GM04504 (cell line): ENCODE measurements around the gene PRKRIP1.
"Not testable (repeated sequence)": the region's sequence is repeated elsewhere in the genome, so short reads cannot be mapped to it uniquely, and the experiment has no call there.

Experiments
- DNase-seq: peaks from one replicate; pipeline ENCODE4 v3.0.0-alpha.2; 2012; ENCODE audit warnings: low read depth

The PRKRIP1 gene

DNA sequence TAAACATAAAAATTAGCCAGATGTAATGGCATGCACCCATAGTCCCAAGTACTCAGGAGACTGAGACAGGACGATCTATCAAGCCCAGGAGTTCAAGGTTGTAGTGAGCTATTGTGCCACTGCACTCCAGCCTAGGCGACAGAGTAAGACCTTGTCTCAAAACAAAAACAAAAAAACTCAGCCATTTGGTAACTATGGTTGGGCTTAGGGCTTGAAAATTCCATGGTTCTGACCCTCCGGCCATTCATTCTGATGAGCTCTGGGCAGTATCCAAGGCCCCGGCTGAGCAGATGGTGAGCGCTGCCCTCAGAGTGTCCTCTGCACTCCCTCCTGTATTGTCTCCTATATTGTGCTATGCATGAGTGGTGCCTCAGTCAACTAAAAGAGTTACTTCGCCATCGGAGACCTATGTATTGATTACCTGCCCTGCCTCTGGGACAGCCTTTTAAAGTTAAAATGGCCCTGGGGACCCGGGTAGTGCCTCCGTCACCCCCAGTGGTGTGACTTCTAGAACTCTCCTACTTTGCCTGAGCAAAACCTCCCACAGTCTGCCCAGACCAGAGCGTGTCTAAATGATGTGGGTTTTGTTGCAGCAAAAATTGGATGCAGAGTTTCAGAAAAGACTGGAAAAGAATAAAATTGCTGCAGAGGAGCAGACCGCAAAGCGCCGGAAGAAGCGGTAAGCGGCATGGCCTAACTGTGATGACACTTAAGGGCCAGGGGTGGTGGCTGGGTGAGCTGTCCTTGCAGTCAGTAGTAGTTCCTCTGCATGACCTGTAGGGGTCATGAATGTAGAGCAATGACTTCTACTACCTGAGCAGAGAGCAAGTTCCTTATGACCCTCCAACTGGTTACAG is 8.1 kb downstream of the PRKRIP1 start:
- peak; percentile 31 for DNase-seq

DNA sequence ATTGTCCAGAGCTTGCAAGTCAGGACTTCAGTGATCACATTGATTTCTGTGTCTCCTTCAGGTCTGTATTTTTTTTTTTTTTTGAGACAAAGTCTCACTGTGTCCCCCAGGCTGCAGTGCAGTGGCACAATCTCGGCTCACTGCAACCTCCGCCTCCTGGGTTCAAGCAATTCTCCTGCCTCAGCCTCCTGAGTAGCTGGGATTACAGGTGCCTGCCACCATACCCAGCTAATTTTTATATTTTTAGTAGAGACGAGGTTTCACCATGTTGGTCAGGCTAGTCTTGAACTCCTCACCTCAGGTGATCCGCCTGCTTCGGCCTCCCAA is 8.7 kb downstream of the PRKRIP1 start:
- not testable (repeated sequence) for DNase-seq

DNA sequence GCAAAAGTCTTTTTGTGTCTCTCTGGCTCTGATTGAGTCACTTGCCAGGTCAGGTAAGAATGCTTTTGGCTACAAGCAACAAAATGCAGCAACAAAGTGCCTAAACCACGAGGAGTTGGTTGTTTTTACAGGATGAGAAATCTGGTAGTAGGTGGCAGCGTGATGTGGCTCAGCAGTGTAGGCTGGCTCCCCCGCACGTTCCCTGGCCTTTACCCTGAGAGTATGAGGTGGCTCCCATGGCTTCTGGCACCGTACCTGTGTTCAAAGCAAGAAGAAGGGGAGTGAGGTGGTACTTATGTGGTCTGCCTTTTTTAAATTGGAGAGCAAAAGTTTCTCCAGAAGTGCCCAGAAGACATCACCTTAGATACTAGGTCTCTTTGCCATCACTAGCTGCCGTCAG is 11.7 kb downstream of the PRKRIP1 start:
- no peak for DNase-seq

DNA sequence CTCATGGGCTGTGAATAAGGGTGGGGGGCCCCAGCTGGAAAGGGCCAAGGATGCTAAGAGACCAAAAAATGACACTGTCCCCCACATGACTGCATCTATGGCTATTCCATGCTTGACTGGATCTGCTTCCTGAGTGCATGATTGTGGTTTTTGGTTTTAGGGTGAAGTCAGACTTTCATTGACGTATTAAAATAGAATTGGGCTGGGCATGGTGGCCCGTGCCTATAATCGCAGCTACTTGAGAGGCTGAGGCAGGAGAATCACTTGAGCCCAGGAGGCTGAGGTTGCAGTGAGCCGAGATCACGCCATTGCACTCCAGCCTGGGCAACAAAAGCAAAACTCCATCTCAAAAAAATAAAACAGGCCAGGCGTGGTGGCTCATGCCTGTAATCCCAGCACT is 12.4 kb downstream of the PRKRIP1 start:
- not testable (repeated sequence) for DNase-seq

DNA sequence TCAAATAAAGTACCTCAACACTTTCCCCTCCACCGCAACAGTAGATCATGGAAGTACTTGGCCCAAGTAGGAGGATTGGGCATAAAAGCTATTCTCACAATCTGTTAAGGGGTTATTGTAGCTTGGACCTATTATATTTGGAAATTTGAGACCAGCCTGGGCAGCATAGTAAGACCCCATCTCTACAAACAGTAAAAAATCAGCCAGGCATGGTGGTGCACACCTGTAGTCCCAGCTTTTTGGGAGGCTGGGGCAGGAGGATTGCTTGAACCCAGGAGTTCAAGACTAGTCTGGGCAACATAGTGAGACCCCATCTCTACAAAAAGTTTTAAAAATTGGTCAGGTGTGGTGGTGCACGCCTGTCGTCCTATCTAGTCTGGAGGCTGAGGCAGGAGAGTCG is 13.2 kb downstream of the PRKRIP1 start:
- no peak for DNase-seq

DNA sequence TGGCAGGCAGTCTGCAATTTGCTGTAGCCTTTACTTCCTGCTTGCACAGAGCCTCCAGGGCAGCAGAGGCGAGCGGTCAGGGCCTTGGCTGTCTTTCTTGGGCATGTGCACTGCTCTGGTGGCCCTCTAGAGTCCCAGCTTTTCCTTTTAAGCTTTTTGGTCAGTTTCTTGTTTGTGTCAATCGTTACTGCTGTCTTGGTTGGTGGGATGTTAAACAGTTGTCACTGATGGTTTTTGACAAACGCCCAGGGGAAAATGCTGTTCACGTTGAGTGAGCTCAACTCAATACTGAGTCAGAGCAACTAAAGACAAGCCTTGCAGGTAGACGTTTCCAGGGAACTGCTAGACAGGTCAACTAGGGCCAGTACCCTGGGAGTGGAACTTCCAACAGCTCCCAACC is 14.0 kb downstream of the PRKRIP1 start:
- no peak for DNase-seq

DNA sequence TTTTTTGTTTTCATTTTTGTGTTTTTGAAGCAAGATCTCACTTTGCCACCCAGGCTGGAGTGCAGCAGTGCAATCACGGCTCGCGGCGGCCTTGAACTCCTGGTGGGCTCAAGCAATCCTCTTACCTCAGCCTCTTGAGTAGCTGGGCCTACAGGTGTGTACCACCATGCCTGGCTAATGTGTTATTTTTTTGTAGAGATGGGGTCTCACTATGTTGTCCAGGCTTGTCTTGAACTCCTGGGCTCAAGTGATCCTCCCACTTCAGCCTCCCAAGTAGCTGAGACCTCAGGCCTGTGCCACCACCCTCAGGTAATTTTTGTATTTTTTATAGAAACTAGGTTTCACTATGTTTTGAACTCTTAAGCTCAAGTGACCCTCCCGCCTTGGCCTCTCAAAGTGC is 14.8 kb downstream of the PRKRIP1 start:
- DNase-seq = no peak

DNA sequence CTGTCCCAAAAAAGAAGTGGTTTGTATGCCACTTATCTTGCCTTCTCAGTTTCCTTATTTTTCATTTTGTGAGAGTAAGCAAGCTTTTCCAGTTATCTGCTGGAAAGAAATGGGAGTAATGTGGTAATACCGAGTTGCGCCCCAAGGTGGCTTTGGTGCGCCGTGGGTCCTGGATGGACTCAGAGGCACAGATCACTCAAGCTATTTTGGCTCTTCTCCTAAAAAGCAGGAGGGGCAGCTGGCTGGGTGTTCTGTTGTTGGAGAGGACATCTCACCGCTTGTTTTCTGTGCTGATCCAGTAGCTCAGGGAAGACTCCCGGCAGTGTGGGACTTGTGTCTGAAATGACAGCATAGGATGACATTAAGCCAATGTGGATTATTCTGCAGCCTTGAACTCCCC is 16.4 kb downstream of the PRKRIP1 start:
- DNase-seq = no peak

DNA sequence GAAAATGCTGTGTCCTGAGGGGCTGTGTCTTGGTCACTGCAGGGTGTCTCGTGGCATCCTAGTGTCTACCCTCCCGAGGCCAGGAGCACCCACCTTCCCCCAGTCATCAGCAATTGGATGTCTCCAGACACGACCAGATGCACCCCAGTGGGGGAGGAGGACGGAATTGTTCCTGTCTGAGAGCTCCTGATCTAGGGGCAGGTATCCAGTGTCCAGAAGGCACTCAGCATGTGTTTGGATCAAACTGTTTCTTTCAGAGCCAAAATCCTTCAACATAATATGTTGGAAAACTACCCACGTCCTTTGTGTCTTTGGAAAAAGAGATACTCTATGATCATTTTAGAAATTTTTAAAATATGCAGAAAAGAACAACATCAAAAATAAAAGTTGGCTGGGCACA is 16.9 kb downstream of the PRKRIP1 start:
- no peak for DNase-seq

DNA sequence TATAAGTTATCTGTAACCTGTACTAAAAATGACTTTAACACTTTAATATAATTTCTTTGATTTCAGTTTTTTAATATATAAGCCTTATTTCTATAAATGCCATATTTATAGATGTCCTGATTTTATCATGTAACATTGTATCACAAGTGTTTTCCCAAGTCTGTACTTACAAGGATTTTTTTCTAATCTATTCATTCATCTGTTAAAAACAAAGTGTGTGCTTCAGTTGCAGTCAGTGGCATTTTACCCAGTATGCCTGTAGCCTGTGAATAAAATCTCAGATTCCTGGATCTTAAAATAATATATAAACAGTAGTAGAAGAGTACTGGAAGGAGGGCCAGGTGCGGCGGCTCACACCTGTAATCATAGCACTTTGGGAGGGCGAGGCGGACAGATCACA is 17.4 kb downstream of the PRKRIP1 start:
- no peak for DNase-seq

DNA sequence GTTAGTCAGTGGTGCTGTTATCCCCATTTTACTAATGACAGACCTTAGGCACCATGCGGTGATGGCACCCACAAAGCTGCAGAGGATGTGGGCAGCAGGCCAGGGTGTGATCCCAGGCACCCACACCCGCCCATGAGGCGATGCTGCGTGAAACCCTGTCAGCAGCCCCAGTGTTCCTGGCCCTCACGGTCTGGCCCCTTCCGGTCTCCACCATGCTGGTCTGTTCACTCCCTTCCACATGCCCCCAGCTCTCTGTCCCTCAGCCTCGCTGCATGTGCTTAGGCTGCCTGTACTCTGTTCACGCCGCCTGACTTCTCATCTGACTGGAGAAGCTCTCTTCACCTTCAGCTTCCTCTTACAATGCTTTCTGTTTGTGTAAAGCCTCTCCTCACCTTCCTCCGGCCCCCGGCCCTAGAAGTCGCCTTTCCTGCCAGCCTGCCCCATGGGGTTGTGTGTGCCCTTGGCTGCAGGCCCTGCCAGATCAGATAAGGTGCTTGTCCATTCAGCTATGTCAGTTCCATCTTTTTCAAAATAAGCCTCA is 19.6 kb downstream of the PRKRIP1 start:
- DNase-seq = no peak

DNA sequence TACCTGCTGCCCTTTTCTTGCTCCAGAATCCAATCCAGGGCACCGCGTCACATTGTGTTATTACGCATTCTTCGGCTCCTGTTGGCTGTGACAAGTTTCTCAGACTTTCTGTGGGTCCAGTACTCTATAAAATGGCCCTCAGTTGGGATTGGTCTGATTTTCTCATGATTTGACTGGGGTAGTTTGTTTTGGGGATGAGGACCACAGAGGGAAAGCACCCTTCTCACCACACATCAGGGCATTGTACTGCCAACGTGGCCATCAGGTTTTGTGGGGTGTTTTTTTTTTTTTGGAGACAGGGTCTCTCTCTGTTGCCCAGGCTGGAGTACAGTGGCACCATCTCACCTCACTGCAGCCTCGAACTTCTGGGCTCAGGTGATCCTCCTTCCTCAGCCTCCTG is 20.2 kb downstream of the PRKRIP1 start:
- DNase-seq = no peak

DNA sequence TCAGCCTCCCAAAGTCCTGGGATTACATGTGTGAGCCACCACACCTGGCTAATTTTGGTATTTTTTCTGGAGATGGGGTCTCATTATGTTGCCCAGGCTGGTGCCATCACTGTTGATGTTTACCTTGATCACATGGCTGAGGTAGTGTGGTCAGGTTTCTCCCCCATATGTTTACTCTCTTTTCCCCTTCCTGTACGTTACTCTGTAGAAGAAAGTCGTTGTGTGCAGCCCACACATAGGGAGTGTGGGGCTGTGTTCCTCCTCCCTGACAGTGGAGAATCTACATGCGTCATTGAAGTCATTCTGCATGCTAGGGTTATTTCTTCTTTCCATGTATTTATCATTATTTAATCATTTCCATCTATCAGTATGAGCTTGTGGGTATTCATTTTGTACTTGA is 20.9 kb downstream of the PRKRIP1 start:
- DNase-seq = no peak

DNA sequence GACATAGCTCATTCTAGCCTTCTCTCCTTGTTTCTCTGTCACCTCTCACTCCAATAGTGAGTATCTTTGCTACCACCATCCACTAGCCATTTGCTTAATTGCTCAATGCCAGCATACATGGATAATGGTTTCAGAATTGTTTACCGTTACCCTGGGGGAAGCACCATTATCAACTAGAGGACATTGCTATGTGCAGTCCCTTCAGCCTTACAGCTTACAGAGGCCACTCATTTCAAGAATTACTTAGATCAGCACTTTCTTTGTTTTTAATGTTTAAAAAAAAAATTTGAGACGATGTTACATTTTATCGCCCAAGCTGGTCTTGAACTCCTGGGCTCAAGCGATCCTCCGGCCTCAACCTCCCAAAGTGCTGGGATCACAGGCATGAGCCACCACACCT is 22.4 kb downstream of the PRKRIP1 start:
- DNase-seq = no peak

DNA sequence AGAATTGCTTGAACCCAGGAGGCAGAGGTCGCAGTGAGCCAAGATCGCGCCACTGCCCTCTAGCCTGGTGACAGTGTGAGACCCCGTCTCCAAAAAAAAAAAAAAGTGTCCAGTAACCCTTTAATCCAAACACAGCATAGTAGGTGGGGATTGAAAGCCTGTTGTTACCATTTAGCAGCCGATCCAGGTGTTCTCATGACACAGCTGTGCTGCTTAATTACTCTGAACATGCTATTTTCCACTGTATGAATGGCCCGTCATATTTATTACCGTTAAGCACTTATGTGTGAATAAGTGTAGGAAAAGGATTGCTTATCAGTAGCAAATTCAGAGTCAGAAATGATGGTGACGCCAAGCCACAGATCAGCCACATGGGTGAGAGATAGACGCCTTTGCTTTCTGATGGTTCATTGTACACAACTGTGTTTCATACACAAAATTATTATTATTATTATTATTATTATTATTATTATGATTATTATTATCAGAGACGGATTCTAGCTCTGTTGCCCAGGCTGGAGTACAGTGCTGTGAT is 25.6 kb downstream of the PRKRIP1 start:
- DNase-seq = no peak

DNA sequence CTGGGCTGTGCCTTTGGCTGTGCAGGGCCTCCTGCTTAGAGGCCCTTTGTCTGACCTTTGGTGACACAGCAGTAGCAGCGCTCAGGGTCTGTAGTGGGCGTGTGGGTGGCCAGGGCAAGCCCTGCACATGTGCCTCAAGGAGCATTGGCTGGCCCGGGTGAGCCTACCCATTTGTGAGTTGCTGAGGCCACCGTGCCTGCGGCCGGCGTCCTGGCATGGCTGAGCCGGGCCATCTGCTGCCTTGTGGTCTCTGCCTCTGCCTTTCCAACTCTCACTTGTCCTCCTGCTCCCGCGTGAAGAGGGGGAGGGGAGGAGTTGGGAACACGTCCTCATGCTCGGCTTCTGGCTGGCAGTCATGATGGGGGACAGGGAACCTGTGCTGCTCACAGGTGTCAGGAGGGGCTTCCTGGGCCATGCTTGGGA is 28.0 kb downstream of the PRKRIP1 start:
- no peak for DNase-seq

DNA sequence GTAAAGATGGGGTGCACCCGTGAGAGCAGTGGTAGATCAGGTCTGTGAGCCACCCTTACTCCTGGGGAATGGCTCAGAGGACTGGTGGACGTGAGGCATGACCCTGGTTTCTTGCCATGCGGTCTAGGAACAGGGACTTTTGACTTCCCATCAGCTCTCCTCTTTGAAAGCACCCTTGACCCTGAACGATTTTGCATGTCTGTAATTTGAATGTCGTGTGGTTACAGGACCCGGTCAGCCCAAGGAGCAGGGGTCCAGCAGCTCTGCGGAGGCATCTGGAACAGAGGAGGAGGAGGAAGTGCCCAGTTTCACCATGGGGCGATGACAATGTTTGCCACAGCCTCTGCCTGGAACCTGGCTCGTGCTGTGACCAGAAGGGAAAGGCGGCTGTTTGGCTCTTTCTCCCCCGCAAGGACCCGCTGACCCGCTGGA is 28.6 kb downstream of the PRKRIP1 start:
- no peak for DNase-seq

DNA sequence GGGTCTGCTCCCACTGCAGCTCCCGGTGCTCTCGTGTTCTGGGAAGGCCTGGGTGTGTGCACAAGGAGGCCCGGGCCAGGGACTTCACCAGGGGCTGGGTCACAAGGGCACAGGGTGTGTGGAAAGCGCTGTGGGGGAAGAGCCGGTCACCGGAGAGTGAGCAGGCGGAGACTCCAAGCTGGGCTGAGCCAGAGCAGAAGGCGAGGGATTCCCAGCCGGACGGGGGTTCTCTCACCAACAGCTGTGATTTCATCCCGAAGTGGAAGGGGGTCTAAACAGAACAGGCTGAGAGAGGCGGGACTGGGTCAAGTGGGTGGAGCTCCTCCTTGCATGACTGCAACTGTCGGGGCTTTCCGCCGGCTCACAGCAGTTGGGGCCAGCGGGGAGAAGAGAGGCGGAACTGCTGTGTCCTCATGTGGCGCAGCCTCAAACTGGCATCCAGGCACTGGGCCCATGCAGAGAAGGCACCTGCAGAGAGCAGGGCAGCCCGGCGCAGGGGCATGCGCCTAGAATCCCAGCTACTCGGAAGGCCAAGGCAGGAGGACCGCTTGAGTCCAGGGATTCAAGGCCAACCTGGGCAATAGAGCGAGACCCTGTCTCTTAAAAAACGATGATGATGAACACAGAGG is 29.6 kb downstream of the PRKRIP1 start:
- no peak for DNase-seq

DNA sequence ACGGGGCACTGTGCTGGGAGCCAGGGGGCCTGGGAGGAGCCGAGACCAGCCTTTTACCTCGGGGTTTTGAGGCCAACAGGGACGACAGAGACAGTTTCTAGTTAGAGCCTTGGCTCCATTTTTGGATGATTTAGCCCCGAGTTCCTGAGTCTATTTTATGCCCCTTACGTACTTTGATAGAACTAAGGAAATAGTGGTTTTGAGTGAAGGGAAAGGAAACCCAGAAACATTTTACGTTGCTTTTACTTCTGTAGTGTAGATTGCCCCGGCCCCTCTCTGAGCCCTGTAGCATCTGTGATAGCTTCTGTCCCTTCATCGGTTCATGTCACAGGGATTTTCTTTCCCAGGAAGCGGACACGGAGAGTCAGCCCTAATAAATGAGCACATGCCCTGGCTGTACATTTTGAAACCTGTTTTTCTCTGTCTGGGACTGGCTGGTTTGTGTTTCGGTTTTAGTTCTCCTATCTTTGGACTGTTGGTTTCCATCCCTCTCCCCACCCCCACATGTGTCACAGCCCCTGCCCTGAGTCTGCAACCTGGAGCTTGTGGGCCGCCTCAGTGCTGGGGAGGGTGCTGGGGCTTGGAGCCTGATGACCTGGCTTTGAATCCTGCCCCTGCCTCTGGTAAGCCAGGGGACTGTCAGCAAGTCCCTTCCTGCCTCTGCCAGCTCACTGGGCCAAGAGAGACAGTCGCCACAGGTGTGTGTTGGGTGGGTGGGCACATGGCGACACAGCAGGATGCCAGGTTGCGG is 30.3 kb downstream of the PRKRIP1 start:
- no peak for DNase-seq

DNA sequence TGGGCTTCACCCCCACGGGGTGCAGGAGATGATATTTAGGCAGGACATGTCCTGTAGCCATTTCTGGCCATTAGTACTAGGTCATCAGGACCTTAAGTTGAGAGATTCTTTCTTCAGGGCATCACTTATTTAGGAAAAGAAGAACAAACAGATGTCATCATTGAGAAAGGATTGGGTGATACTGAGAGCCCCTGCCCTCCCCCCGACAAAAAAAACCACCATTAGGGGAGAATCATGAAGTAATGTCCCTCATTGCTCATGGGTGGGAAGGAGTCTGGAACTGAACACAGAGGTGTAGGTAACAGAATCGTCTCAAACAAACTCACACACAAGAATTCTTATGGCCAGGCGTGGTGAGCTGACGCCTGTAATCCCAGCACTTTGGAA is 30.8 kb downstream of the PRKRIP1 start:
- no peak for DNase-seq

DNA sequence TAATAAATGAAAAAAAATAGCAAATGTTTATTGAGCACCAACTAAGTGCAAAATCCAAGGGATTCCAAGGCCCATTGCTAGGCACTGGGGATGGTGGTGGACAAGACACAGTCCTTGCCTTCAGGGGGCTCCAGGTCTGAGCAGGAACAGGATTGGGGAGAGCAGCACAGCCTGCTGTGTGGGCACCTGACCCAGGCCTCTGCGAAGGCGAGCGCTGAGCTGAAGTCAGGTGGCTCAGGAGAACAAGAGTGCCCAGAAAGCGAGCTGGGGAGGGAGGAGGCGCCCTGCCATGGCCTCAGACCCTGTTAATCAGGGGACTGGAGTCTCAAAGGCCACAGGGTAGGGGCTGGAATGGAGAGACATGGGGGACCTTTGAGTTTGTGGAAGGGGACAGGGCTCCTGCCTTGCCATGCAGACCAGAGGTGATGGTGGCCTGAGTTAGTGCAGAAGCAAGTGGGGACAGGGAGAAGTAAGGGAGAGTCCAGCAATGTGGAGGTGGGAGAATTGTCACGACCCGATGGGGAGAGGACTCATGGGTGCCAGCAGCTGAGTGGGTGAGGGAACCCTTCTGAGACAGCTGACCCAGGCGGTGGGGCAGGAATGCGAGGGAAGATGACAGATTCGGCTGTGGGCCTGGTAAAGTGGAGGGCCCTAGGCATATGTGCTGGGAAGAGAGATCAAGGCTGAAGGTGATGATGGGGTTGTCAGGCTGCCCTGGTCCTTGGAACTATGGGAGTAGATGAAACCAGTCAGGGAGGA is 33.2 kb downstream of the PRKRIP1 start:
- no peak for DNase-seq
